DND-41 (cell line): ENCODE results near the gene STX12.

ENCODE experiments used
- ATAC-seq: fragments of 200-7000 bp; cut with Tn5 transposase; 3 replicates; pipeline ENCODE4 v1.9.1; 2021; ENCODE audit warnings: low read depth; ENCODE audit not compliant: insufficient read depth
- DNase-seq: peaks from one replicate; pipeline ENCODE4 v3.0.0-alpha.2; 2020
- H2AFZ ChIP-seq: 2 replicates; pipeline ENCODE4 v1.6.0; 2012; ENCODE audit warnings: low read depth, low read length
- H3K27ac ChIP-seq: 2 replicates; pipeline ENCODE4 v1.5.1; 2012; ENCODE audit warnings: low read length, inconsistent platforms
- H3K27me3 ChIP-seq: fragments of 200-600 bp; sonication (generic); 2 replicates; pipeline ENCODE4 v1.6.0; 2012; ENCODE audit warnings: low read length, mild to moderate bottlenecking, inconsistent platforms; ENCODE audit not compliant: insufficient read depth, poor library complexity
- H3K36me3 ChIP-seq: 2 replicates; pipeline ENCODE4 v1.5.1; 2012; ENCODE audit warnings: low read length, inconsistent platforms; ENCODE audit not compliant: insufficient read depth
- H3K4me1 ChIP-seq: 2 replicates; pipeline ENCODE4 v1.5.1; 2012; ENCODE audit warnings: mild to moderate bottlenecking, low read length; ENCODE audit not compliant: insufficient read depth
- H3K4me2 ChIP-seq: 2 replicates; pipeline ENCODE4 v1.6.0; 2012; ENCODE audit warnings: mild to moderate bottlenecking, moderate library complexity, low read length, inconsistent platforms; ENCODE audit not compliant: insufficient read depth
- H3K4me3 ChIP-seq, 2 experiments: fragments of 200-600 bp in 1 of 2; shearing (Covaris generic) in 1 of 2; 2 replicates each; pipeline ENCODE4 v1.5.1; 2012 to 2016; ENCODE audit warnings: inconsistent platforms in 2 of 2, low read length in 2 of 2, mild to moderate bottlenecking in 2 of 2, low read depth in 1 of 2, moderate library complexity in 1 of 2
- H3K79me2 ChIP-seq: 2 replicates; pipeline ENCODE4 v1.6.0; 2012; ENCODE audit warnings: low read length, inconsistent platforms; ENCODE audit not compliant: insufficient read depth
- H3K9ac ChIP-seq: 2 replicates; pipeline ENCODE4 v1.6.0; 2012; ENCODE audit warnings: low read depth, mild to moderate bottlenecking, inconsistent platforms, low read length, moderate library complexity
- H3K9me3 ChIP-seq: 2 replicates; pipeline ENCODE4 v1.5.1; 2012; ENCODE audit warnings: low read length, moderate library complexity, mild to moderate bottlenecking, inconsistent platforms; ENCODE audit not compliant: insufficient read depth, severe bottlenecking
- H4K20me1 ChIP-seq: 2 replicates; pipeline ENCODE4 v1.6.0; 2012; ENCODE audit warnings: low read length; ENCODE audit not compliant: insufficient read depth
- EZH2 ChIP-seq: IDR thresholded peaks from 3 replicates; pipeline ENCODE4 v1.6.1; 2012; ENCODE audit warnings: borderline replicate concordance, low read depth, mild to moderate bottlenecking, moderate library complexity, low read length, inconsistent platforms; ENCODE audit not compliant: severe bottlenecking
- TF ChIP-seq, protein P1 (sequence below): IDR thresholded peaks from 2 replicates; pipeline ENCODE4 v1.5.1; 2012; ENCODE audit warnings: borderline replicate concordance, low read length, moderate library complexity, mild to moderate bottlenecking; ENCODE audit not compliant: poor library complexity, severe bottlenecking; ENCODE audit errors: extremely low read depth

The STX12 gene

DNA sequence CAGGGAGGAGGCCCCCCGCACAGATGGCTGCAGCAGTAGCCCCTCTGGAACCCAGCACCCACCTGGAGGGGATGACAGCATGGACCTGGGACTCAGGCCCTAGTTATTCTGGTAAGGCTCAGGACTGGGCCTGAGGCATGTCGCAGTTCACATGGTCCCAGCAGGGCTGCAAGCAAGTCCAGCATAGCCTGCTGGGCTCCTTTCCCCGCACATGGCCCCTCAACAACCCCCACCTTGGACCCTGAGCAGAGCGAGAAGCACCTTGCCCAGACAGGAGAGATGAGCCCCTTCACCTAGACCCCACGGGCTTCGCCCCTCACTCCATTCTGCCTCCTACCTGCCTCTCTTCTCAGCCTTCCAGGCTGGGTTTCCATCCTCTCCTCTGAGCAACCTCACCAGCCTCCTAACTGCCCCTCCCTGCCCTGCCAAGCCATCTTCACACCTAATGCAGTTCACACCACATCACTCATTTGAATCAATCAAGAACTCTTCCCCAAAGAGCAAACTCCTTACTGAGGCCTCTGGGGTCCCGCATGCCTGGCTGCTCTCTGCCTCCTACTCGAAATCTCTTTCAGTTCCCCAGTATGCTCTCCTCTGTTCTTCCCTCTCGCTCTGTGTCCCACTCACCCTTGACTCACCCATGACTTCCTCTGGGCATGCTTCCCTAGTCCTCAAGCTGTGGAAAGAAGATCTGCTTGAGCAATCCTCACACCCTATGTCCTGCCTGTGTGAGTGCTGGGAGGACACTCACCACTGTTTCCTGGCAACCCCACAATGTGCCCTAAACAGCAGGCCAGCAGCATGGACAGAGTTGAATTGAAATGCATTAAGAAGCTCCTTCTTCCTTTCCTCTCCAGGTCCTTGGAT lies 89.9 kb downstream of the STX12 start:
- DNase-seq, result no peak
- Histone ChIP-seq H2AFZ (no peak overlapping the region), H3K9ac (no peak overlapping the region), H3K4me2 (no peak overlapping the region), H3K4me1 (0 out of 2 replicates have a peak, but pooled peaks cover 3% of the 10 kb centered on the region), H4K20me1 (no peaks in the 10 kb centered on the region), H3K4me3 (no peak overlapping the region), H3K79me2 (no peaks in the 10 kb centered on the region), H3K27ac (no peak overlapping the region), H3K27me3 (no peaks in the 10 kb centered on the region), H3K9me3 (no peaks in the 10 kb centered on the region), H3K36me3 (no peaks in the 10 kb centered on the region)
- ATAC-seq, result no peak
- TF ChIP-seq EZH2, result no peak
- TF ChIP-seq, protein P1, sequence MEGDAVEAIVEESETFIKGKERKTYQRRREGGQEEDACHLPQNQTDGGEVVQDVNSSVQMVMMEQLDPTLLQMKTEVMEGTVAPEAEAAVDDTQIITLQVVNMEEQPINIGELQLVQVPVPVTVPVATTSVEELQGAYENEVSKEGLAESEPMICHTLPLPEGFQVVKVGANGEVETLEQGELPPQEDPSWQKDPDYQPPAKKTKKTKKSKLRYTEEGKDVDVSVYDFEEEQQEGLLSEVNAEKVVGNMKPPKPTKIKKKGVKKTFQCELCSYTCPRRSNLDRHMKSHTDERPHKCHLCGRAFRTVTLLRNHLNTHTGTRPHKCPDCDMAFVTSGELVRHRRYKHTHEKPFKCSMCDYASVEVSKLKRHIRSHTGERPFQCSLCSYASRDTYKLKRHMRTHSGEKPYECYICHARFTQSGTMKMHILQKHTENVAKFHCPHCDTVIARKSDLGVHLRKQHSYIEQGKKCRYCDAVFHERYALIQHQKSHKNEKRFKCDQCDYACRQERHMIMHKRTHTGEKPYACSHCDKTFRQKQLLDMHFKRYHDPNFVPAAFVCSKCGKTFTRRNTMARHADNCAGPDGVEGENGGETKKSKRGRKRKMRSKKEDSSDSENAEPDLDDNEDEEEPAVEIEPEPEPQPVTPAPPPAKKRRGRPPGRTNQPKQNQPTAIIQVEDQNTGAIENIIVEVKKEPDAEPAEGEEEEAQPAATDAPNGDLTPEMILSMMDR, result no peak

DNA sequence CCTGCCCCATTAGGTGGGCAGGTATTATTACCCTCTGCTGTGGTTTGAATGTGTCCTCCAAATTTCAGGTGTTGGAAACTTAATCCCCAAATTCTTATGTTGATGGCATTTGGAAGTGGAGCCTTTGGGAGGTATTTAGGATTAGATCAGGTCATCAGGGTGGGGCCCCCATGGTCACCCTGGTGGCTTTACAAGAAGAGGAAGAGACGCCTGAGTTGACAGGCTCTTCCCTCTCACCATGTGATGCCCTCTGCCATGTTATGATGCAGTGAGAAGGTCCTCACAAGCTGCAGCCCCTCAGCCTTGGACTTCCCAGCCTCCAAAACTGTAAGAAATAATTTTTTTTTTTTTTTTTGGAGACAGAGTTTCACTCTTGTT lies 90.5 kb downstream of the STX12 start:
- Histone ChIP-seq H3K27ac (no peak overlapping the region), H4K20me1 (no peaks in the 10 kb centered on the region), H2AFZ (no peak overlapping the region), H3K4me2 (no peak overlapping the region), H3K9ac (no peak overlapping the region), H3K79me2 (no peaks in the 10 kb centered on the region), H3K36me3 (no peaks in the 10 kb centered on the region), H3K4me1 (peaks cover 5% of the 10 kb centered on the region), H3K27me3 (no peaks in the 10 kb centered on the region), H3K9me3 (no peaks in the 10 kb centered on the region), H3K4me3 (no peak overlapping the region)
- TF ChIP-seq EZH2, result no peak
- TF ChIP-seq, protein P1, result no peak
- DNase-seq (no peak), ATAC-seq (no peak)

DNA sequence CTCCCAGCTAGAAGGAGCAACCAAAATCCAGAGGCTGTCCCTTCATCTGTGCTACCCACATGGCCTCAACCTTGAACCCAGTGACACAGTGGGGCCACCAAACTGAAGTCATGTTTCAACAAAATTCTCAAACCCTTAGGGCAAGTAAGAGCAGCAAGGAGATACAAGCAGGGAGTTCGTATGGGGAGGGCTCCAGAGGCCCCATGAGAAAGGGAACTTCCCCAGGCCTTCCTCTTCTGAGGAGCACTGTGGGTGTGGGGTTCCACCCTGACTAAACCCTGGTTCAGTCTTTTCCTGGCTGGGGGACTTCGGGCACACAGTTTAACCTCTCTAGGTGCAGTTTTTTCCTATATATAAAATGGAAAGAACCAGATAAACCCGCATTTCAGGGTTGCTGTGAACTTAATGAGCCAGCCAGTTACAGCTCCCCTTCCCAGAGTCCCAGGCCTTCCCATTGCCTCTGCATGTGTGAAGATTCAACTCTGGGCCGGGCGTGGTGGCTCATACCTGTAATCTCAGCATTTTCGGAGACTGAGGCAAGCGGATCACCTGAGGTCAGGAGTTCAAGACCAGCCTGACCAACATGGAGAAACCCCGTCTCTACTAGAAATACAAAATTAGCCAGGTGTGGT lies 91.4 kb downstream of the STX12 start:
- no peak for DNase-seq
- peak overlapping the region; percentile 32; the same call in 1 of the 2 replicates for H2AFZ ChIP-seq

More for the DNA sequence above, 91.4 kb downstream of the STX12 start:
- H3K4me2 ChIP-seq, result no peak overlapping the region
- H3K27me3 ChIP-seq, result no peaks in the 10 kb centered on the region
- peaks cover 14% of the 10 kb centered on the region for H3K4me1 ChIP-seq
- H3K9me3 ChIP-seq, result no peaks in the 10 kb centered on the region
- H3K79me2 ChIP-seq, result no peaks in the 10 kb centered on the region
- H3K4me3 ChIP-seq, result no peak overlapping the region
- no peak overlapping the region for H3K9ac ChIP-seq
- H4K20me1 ChIP-seq, result no peaks in the 10 kb centered on the region
- TF ChIP-seq, protein P1, result no peak
- no peak for TF ChIP-seq EZH2
- no peak for ATAC-seq
- H3K36me3 ChIP-seq, result no peaks in the 10 kb centered on the region
- H3K27ac ChIP-seq, result no peak overlapping the region
